ENCODE data around the gene GNPDA1. TPM values are rescaled to one million over a fixed set of nuclear protein-coding genes. Genes with fewer than 3 reads are reported as not detected.

The GNPDA1 gene
- polyA plus RNA-seq, 1 donor from 2014 or later = 28.9 TPM

DNA sequence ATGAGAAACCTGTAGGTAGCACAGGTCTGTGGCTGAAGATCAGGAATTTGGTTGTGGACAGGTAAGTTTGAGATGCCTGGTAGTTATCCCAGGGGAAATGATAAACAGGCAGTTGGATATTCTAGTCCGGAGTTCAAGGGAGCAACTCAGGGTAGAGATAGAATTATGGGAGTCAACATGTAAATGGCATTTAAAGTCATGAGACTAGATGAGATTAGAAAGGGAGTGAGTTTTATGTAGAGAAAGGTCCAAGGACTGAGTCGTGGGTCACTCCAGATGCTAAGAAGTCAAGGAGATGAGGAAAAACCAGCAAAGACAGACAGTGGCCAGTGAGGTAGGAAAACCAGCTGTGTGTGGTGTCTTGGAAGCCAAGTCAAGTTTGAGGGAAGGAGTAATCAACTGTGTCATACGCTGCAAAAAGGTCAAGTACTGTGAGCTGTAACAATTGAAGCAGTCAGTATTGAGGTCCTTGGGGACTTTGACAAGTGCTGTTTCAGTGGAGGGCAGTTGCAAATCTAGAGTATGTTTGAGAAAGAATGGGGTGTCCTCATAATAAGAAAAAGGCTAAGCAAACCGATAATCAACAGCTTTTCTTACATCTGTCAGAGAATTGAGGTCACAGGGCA lies 18.2 kb downstream of the GNPDA1 start:
- H3K9me3 ChIP-seq (ENCODE audit: low read length) = no peaks in the 10 kb centered on the region
- H3K36me3 ChIP-seq (ENCODE audit: insufficient read depth, low read length) = no peaks in the 10 kb centered on the region
- no peak overlapping the region for H3K27ac ChIP-seq (ENCODE audit: low read length)
- no peak overlapping the region for H3K9ac ChIP-seq (ENCODE audit: low read length)
- H3K27me3 ChIP-seq (ENCODE audit: insufficient read depth, low read depth, low read length) = no peaks in the 10 kb centered on the region
- H3K79me2 ChIP-seq (replicated peaks; ENCODE audit: insufficient read depth, low read length) = no peaks in the 10 kb centered on the region
- H3K4me2 ChIP-seq (ENCODE audit: low read length) = no peak overlapping the region
- H3K4me3 ChIP-seq (ENCODE audit: low read length) = no peak overlapping the region
- H3F3A ChIP-seq (ENCODE audit: insufficient read depth, low read length, poor library complexity, severe bottlenecking) = no peaks in the 10 kb centered on the region
- no peaks in the 10 kb centered on the region for H3K9me2 ChIP-seq (ENCODE audit: insufficient read depth, low read length)
- H2AFZ ChIP-seq (ENCODE audit: low read depth, low read length) = no peak overlapping the region
- H4K20me1 ChIP-seq (ENCODE audit: insufficient read depth) = no peaks in the 10 kb centered on the region
- TF ChIP-seq, protein P1, sequence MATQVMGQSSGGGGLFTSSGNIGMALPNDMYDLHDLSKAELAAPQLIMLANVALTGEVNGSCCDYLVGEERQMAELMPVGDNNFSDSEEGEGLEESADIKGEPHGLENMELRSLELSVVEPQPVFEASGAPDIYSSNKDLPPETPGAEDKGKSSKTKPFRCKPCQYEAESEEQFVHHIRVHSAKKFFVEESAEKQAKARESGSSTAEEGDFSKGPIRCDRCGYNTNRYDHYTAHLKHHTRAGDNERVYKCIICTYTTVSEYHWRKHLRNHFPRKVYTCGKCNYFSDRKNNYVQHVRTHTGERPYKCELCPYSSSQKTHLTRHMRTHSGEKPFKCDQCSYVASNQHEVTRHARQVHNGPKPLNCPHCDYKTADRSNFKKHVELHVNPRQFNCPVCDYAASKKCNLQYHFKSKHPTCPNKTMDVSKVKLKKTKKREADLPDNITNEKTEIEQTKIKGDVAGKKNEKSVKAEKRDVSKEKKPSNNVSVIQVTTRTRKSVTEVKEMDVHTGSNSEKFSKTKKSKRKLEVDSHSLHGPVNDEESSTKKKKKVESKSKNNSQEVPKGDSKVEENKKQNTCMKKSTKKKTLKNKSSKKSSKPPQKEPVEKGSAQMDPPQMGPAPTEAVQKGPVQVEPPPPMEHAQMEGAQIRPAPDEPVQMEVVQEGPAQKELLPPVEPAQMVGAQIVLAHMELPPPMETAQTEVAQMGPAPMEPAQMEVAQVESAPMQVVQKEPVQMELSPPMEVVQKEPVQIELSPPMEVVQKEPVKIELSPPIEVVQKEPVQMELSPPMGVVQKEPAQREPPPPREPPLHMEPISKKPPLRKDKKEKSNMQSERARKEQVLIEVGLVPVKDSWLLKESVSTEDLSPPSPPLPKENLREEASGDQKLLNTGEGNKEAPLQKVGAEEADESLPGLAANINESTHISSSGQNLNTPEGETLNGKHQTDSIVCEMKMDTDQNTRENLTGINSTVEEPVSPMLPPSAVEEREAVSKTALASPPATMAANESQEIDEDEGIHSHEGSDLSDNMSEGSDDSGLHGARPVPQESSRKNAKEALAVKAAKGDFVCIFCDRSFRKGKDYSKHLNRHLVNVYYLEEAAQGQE (IDR thresholded peaks at IDR 0.05; ENCODE audit: borderline replicate concordance) = no peak
- TF ChIP-seq EP300 (conservative IDR thresholded peaks at IDR 0.05; ENCODE audit: poor library complexity, severe bottlenecking) (no peak), TAF1 (IDR thresholded peaks at IDR 0.05; ENCODE audit: low read depth) (no peak), RAD21 (conservative IDR thresholded peaks at IDR 0.05) (no peak), SMC3 (conservative IDR thresholded peaks at IDR 0.05; ENCODE audit: poor library complexity) (no peak), MXI1 (conservative IDR thresholded peaks at IDR 0.05; ENCODE audit: poor library complexity, severe bottlenecking) (no peak), EZH2 (IDR thresholded peaks at IDR 0.05; ENCODE audit: borderline replicate concordance, insufficient read depth, low read length, poor library complexity, severe bottlenecking) (no peak), POLR2AphosphoS5 (IDR thresholded peaks at IDR 0.05) (no peak), CTCF (IDR thresholded peaks at IDR 0.05; ENCODE audit: poor library complexity, severe bottlenecking) (no peak)

- no peak for TF ChIP-seq POLR2AphosphoS5 (IDR thresholded peaks at IDR 0.05)
- TF ChIP-seq, protein P1 (IDR thresholded peaks at IDR 0.05; ENCODE audit: borderline replicate concordance) = no peak
- peak; percentile 83 for TF ChIP-seq RAD21 (conservative IDR thresholded peaks at IDR 0.05)
- TF ChIP-seq MXI1 (conservative IDR thresholded peaks at IDR 0.05; ENCODE audit: poor library complexity, severe bottlenecking) = no peak
- TF ChIP-seq CTCF (IDR thresholded peaks at IDR 0.05; ENCODE audit: poor library complexity, severe bottlenecking) = peak; percentile 84
- TF ChIP-seq EZH2 (IDR thresholded peaks at IDR 0.05; ENCODE audit: borderline replicate concordance, insufficient read depth, low read length, poor library complexity, severe bottlenecking) = no peak
- no peak for TF ChIP-seq TAF1 (IDR thresholded peaks at IDR 0.05; ENCODE audit: low read depth)
- no peak for TF ChIP-seq EP300 (conservative IDR thresholded peaks at IDR 0.05; ENCODE audit: poor library complexity, severe bottlenecking)
- peak; percentile 93 for TF ChIP-seq SMC3 (conservative IDR thresholded peaks at IDR 0.05; ENCODE audit: poor library complexity)
- Histone ChIP-seq H3K4me2 (ENCODE audit: low read length) (no peak overlapping the region), H3K79me2 (replicated peaks; ENCODE audit: insufficient read depth, low read length) (no peaks in the 10 kb centered on the region), H3K4me3 (ENCODE audit: low read length) (no peak overlapping the region), H3K36me3 (ENCODE audit: insufficient read depth, low read length) (no peaks in the 10 kb centered on the region), H3K9me3 (ENCODE audit: low read length) (no peaks in the 10 kb centered on the region), H2AFZ (ENCODE audit: low read depth, low read length) (no peak overlapping the region), H3K9ac (ENCODE audit: low read length) (no peak overlapping the region), H3K9me2 (ENCODE audit: insufficient read depth, low read length) (no peaks in the 10 kb centered on the region), H4K20me1 (ENCODE audit: insufficient read depth) (no peaks in the 10 kb centered on the region), H3K27ac (ENCODE audit: low read length) (no peak overlapping the region), H3F3A (ENCODE audit: insufficient read depth, low read length, poor library complexity, severe bottlenecking) (no peaks in the 10 kb centered on the region), H3K27me3 (ENCODE audit: insufficient read depth, low read depth, low read length) (no peaks in the 10 kb centered on the region)
These were observed 20.4 kb downstream of the GNPDA1 start for GRCh38 chr5:141992349-141992963.

Measured in neural cell (in vitro differentiated cells).